HepG2 (cell line): ENCODE data around the gene ENTPD2. TPM values are rescaled to one million over a fixed set of nuclear protein-coding genes. Genes with fewer than 3 reads are reported as not detected.

Source experiments
- ATAC-seq: fragments of 200-7000 bp; cut with Tn5 transposase; 3 replicates; pipeline ENCODE4 v1.9.1; 2020; ENCODE audit warnings: mild to moderate bottlenecking, moderate library complexity
- BruUV-seq: library from RNA; stranded (reverse); fragments of 400-500 nt; replicated peaks from 2 replicates; lab custom pipeline; 2021; lab: Mats Ljungman, UMichigan
- CTCF ChIA-PET: fragments of 300-600 bp; formaldehyde crosslinking; extraction: SDS; loops from one replicate; lab custom pipeline; 2021; ENCODE audit warnings: low total read pairs, inconsistent platforms, low intra/inter-chr PET ratio; lab: Yijun Ruan, JAX
- POLR2A ChIA-PET: fragments of 350-600 bp; sonication (Branson Sonifier 250); formaldehyde crosslinking; loops from one replicate; lab custom pipeline; 2020; ENCODE audit warnings: antibody characterized with exemption, inconsistent platforms; lab: Yijun Ruan, JAX
- DNase-seq: peaks from one replicate; pipeline ENCODE4 v3.0.0-alpha.2; 2015; ENCODE audit warnings: low spot score
- FAIRE-seq: peaks from 3 replicates; lab custom pipeline; 2011; peaks lifted over from hg19 to GRCh38; lab: Jason Lieb, UNC
- H2AFZ ChIP-seq: one replicate; pipeline ENCODE4 v1.6.1; 2011; ENCODE audit warnings: low read length, inconsistent platforms
- H3K27ac ChIP-seq: fragments of 300-600 bp; 3 replicates; pipeline ENCODE4 v1.8.0; 2011; ENCODE audit warnings: mixed run types, mild to moderate bottlenecking, mixed read lengths, low read length, inconsistent platforms; ENCODE audit not compliant: insufficient read depth; ENCODE audit errors: extremely low read length
- H3K27me3 ChIP-seq, 2 experiments: fragments of 200-600 bp in 1 of 2; 2 replicates in 1 of 2; 3 replicates in 1 of 2; pipeline versions ENCODE4 v1.6.0 to v1.8.0; 2011; ENCODE audit warnings: low read length in 2 of 2, mild to moderate bottlenecking in 2 of 2, moderate library complexity in 2 of 2, inconsistent platforms in 1 of 2; ENCODE audit not compliant: insufficient read depth in 2 of 2, control insufficient read depth in 1 of 2
- H3K36me3 ChIP-seq, 2 experiments: fragments of 200-600 bp in 1 of 2; replicated peaks in 1 of 2; 2 replicates in 1 of 2; 3 replicates in 1 of 2; pipeline versions ENCODE4 v1.5.1 to v1.8.0; 2011; ENCODE audit warnings: low read length in 2 of 2, inconsistent platforms in 1 of 2; ENCODE audit not compliant: insufficient read depth in 2 of 2, control insufficient read depth in 1 of 2
- H3K4me1 ChIP-seq: 2 replicates; pipeline ENCODE4 v1.5.1; 2012; ENCODE audit warnings: low read length, inconsistent platforms; ENCODE audit not compliant: insufficient read depth
- H3K4me2 ChIP-seq: 2 replicates; pipeline ENCODE4 v1.6.0; 2011; ENCODE audit warnings: low read depth, low read length, inconsistent platforms
- H3K4me3 ChIP-seq, 3 experiments: fragments of 200-600 bp in 1 of 3; sonication (generic), shearing (Covaris generic) in 1 of 3; replicated peaks in 1 of 3; 2 replicates each; pipeline ENCODE4 v1.5.1; 2011 to 2016; ENCODE audit warnings: low read length in 3 of 3, inconsistent platforms in 2 of 3, low read depth in 2 of 3, mild to moderate bottlenecking in 2 of 3, control low read depth in 1 of 3, mixed read lengths in 1 of 3; ENCODE audit not compliant: insufficient read depth in 1 of 3
- H3K79me2 ChIP-seq: one replicate; pipeline ENCODE4 v1.6.1; 2011; ENCODE audit warnings: low read length, inconsistent platforms; ENCODE audit not compliant: insufficient read depth
- H3K9ac ChIP-seq: 2 replicates; pipeline ENCODE4 v1.6.0; 2011; ENCODE audit warnings: mild to moderate bottlenecking, low read depth, low read length, inconsistent platforms; ENCODE audit not compliant: insufficient read depth
- H3K9me3 ChIP-seq: 2 replicates; pipeline ENCODE4 v1.5.1; 2012; ENCODE audit warnings: mild to moderate bottlenecking, low read length
- H4K20me1 ChIP-seq: 2 replicates; pipeline ENCODE4 v1.6.0; 2011; ENCODE audit warnings: inconsistent platforms, mild to moderate bottlenecking, low read length, moderate library complexity; ENCODE audit not compliant: insufficient read depth
- HIC2 ChIP-seq: sonication (generic); formaldehyde crosslinking; IDR thresholded peaks from 2 replicates; pipeline ENCODE4 v1.9.0; 2022; ENCODE audit warnings: low read depth, missing genetic modification reagents
- HOXA3 ChIP-seq: sonication (generic); formaldehyde crosslinking; IDR thresholded peaks from 2 replicates; pipeline ENCODE4 v1.5.0; 2020; ENCODE audit warnings: missing genetic modification reagents
- KLF16 ChIP-seq, 2 experiments: sonication (generic) in 1 of 2; formaldehyde crosslinking in 1 of 2; IDR thresholded peaks; 2 replicates each; pipeline versions ENCODE4 v1.6.1 to v1.8.0; 2016 to 2023; ENCODE audit warnings: missing genetic modification reagents in 2 of 2, missing compliant biosample characterization in 1 of 2
- RBM22 ChIP-seq: fragments of 200-400 bp; formaldehyde crosslinking; optimal IDR thresholded peaks from 2 replicates; pipeline ENCODE3; 2017; ENCODE audit warnings: mild to moderate bottlenecking, low read length, moderate library complexity
- SOX5 ChIP-seq: IDR thresholded peaks from 2 replicates; pipeline ENCODE4 v1.6.1; 2016; ENCODE audit warnings: borderline replicate concordance
- STAT5B ChIP-seq: sonication (generic); formaldehyde crosslinking; IDR thresholded peaks from 2 replicates; pipeline ENCODE4 v1.4.0; 2020; ENCODE audit warnings: missing genetic modification reagents
- TAF15 ChIP-seq: fragments of 200-400 bp; formaldehyde crosslinking; IDR thresholded peaks from one replicate; pipeline ENCODE4 v1.6.1; 2018; ENCODE audit warnings: mild to moderate bottlenecking, low read depth, low read length; ENCODE audit not compliant: poor library complexity, severe bottlenecking
- TFDP1 ChIP-seq: IDR thresholded peaks from 2 replicates; pipeline ENCODE4 v1.6.1; 2016; ENCODE audit warnings: missing compliant biosample characterization, missing genetic modification reagents, borderline replicate concordance
- ZNF143 ChIP-seq: sonication (generic); formaldehyde crosslinking; IDR thresholded peaks from 2 replicates; pipeline ENCODE4 v1.4.0; 2020; ENCODE audit warnings: missing genetic modification reagents
- ZNF446 ChIP-seq: sonication (generic); formaldehyde crosslinking; IDR thresholded peaks from 2 replicates; pipeline ENCODE4 v1.5.0; 2020; ENCODE audit warnings: mild to moderate bottlenecking, missing genetic modification reagents
- ZNF484 ChIP-seq: sonication (generic); formaldehyde crosslinking; IDR thresholded peaks from 2 replicates; pipeline ENCODE4 v1.5.1; 2020; ENCODE audit warnings: mild to moderate bottlenecking, low read depth, missing genetic modification reagents, borderline replicate concordance
- ZNF567 ChIP-seq: sonication (generic); formaldehyde crosslinking; IDR thresholded peaks from 2 replicates; pipeline ENCODE4 v1.8.1; 2023; ENCODE audit warnings: mild to moderate bottlenecking, missing genetic modification reagents, borderline replicate concordance
- ZNF777 ChIP-seq: sonication (generic); formaldehyde crosslinking; IDR thresholded peaks from 2 replicates; pipeline ENCODE4 v1.4.0; 2020; ENCODE audit warnings: missing genetic modification reagents
- ZSCAN20 ChIP-seq: sonication (generic); formaldehyde crosslinking; IDR thresholded peaks from 2 replicates; pipeline ENCODE4 v1.4.0; 2020; ENCODE audit warnings: missing genetic modification reagents, mild to moderate bottlenecking, borderline replicate concordance
- WGBS: methylation state at CpG from one replicate; pipeline ENCODE4 v1.1.6; 2017; ENCODE audit warnings: low lambda C conversion rate; 5-methylcytosine and 5-hydroxymethylcytosine counted together
- in situ Hi-C: cut with HindIII; loops from 2 replicates; pipeline ENCODE4 v1.10.0; 2017; ENCODE audit warnings: low pct_unique_long_range_greater_than_20kb; ENCODE audit not compliant: extremely low pct_ligation_motif_present
- intact Hi-C: fragments of 100-400 bp; cut with micrococcal nuclease; formaldehyde crosslinking; loops from one replicate; pipeline ENCODE4 v1.10.0; 2022; ENCODE audit not compliant: unreplicated experiment
- polyA plus RNA-seq, 8 experiments: library from polyadenylated mRNA; depleted of rRNA in 3 of 8; stranded (reverse) in 7 of 8; unstranded in 1 of 8; fragments of >200 nt; fragmentation: Illumina TruSeq in 4 of 8; extraction: Trizol in 4 of 8; gene quantifications; 2 replicates each; pipeline versions ENCODE4 v1.2.1 to v1.2.3, GENCODE V29; 2011 to 2016; ENCODE audit warnings: low read depth in 4 of 8, missing spikeins in 1 of 8, mixed read lengths in 1 of 8; ENCODE audit not compliant: insufficient read depth in 1 of 8
- total RNA-seq, 5 experiments: library from RNA; depleted of rRNA; stranded (reverse); fragments of >200 nt; fragmentation: Illumina TruSeq; extraction: Trizol; gene quantifications; 2 replicates each; pipeline ENCODE4 v1.2.3, GENCODE V29; 2016; ENCODE audit warnings: low read depth in 1 of 5

The ENTPD2 gene
- total and polyA plus RNA-seq, 2 of the 13 experiments (the other 11 are each of a cell fraction or from before 2014, with no cell fraction given) = 0.95 to 3.2 TPM

GRCh38 chr9:137028263-137029057 is 25.4 kb downstream of the ENTPD2 start (continued):
- TF ChIP-seq HOXA3 (CRISPR knock-in tag) (peak; percentile 10; the same call in 1 of the 2 replicates), ZNF446 (CRISPR knock-in tag) (0 out of 2 replicates have a peak, but pooled peaks have one; percentile 70), RBM22 (no peak), ZNF777 (CRISPR knock-in tag) (peak; percentile 29; the same call in 1 of the 2 replicates), KLF16 (CRISPR knock-in tag; IDR thresholded peaks at IDR 0.05) (no peak), ZNF143 (CRISPR knock-in tag) (0 out of 2 replicates have a peak, but pooled peaks have one; percentile 23)
- TF ChIP-seq, all 625 proteins: peak for 41

- WGBS = 13% methylated on average over 1 of the region's 95 CpGs
- peak within 1 kb of the TSS; percentile 57; the same call in 1 of the 2 replicates for H3K9ac ChIP-seq
- no peaks in the 10 kb centered on the region for H3K9me3 ChIP-seq
- no peak within 1 kb of the TSS for H2AFZ ChIP-seq
- FAIRE-seq (no peak), DNase-seq (no peak), ATAC-seq (no peak)
- no peaks in the 10 kb centered on the region for H3K79me2 ChIP-seq
- peak within 1 kb of the TSS; percentile 46 to 78 (median 58) for H3K4me3 ChIP-seq
- peak within 1 kb of the TSS; percentile 95 for H3K4me2 ChIP-seq
- BruUV-seq = no TSS peak
- H3K4me1 ChIP-seq = peaks cover 87% of the 10 kb centered on the region
- in situ Hi-C loops (no loop called here), intact Hi-C loops (no loop called here)
- H3K27ac ChIP-seq = no peak within 1 kb of the TSS
- no peaks in the 10 kb centered on the region for H3K36me3 ChIP-seq
- peaks cover 0 to 19% of the 10 kb centered on the region in 2 experiments; a peak in 2 of 5 replicates for H3K27me3 ChIP-seq
- ChIA-PET CTCF (interaction anchor here (1.4 kb wide), 1 partner anchor 40 kb away, joined by 4 read pairs; no protein-coding TSS in a partner anchor), POLR2A (interaction anchor here (1.6 kb wide), 1 partner anchor 28 kb away, joined by 3 read pairs; no protein-coding TSS in a partner anchor)
- H4K20me1 ChIP-seq = no peaks in the 10 kb centered on the region
- TF ChIP-seq HIC2 (peak; percentile 20; the same call in 1 of the 2 replicates), STAT5B (CRISPR knock-in tag) (no peak), SOX5 (CRISPR knock-in tag) (no peak), ZNF567 (CRISPR knock-in tag) (peak; percentile 25; the same call in 1 of the 2 replicates), ZNF484 (no peak), ZSCAN20 (CRISPR knock-in tag) (0 out of 2 replicates have a peak, but pooled peaks have one; percentile 6), TAF15 (no peak), TFDP1 (no peak)
Observed at GRCh38 chr9:137027369-137028262, 26.2 kb downstream of the ENTPD2 start, which contains the start of gene ABCA2. Gene ABCA2 (minus strand): TSS chr9:137028237. CDS start chr9:137028140, 97 bp downstream.
